NCI-H748 treated with DMSO at 0.1 percent for 48 hours (cell line): ENCODE results near the gene LSR.

Experiments used
- DNase-seq: peaks from one replicate; lab custom pipeline; 2025; lab: John Stamatoyannopoulos, UW

Gene LSR

GRCh38 chr19:35302446-35302845 is 53.6 kb downstream of the LSR start:
- no peak for DNase-seq

- no peak for DNase-seq
These were observed 54.6 kb downstream of the LSR start for GRCh38 chr19:35303357-35303915.

GRCh38 chr19:35304036-35304435 is 55.2 kb downstream of the LSR start:
- no peak for DNase-seq

GRCh38 chr19:35305181-35305580 is 56.4 kb downstream of the LSR start:
- DNase-seq = no peak

GRCh38 chr19:35306473-35307246 is 57.9 kb downstream of the LSR start:
- DNase-seq = no peak

- DNase-seq = no peak
These were observed 59.1 kb downstream of the LSR start for GRCh38 chr19:35307931-35308330.

- no peak for DNase-seq
These were observed 60.1 kb downstream of the LSR start for GRCh38 chr19:35308910-35309309.

GRCh38 chr19:35309481-35310279 is 60.9 kb downstream of the LSR start:
- no peak for DNase-seq

- DNase-seq = no peak
These were observed 61.5 kb downstream of the LSR start for GRCh38 chr19:35310331-35310730.

- DNase-seq = no peak
These were observed 62.1 kb downstream of the LSR start for GRCh38 chr19:35310811-35311465.

- no peak for DNase-seq
These were observed 63.3 kb downstream of the LSR start for GRCh38 chr19:35311901-35312665.

- DNase-seq = no peak
These were observed 64.8 kb downstream of the LSR start for GRCh38 chr19:35313587-35313986.

- no peak for DNase-seq
These were observed 65.2 kb downstream of the LSR start for GRCh38 chr19:35314031-35314430.

GRCh38 chr19:35314858-35315470 is 66.2 kb downstream of the LSR start:
- no peak for DNase-seq

GRCh38 chr19:35315883-35316282 is 67.1 kb downstream of the LSR start:
- no peak for DNase-seq

- DNase-seq = no peak
These were observed 67.8 kb downstream of the LSR start for GRCh38 chr19:35316560-35316959.
